Mammary epithelial cell (primary cell): ENCODE measurements around the gene CDR2.

Experiments used
- CTCF ChIP-seq, 2 donors: IDR thresholded peaks in 1 of 2; conservative IDR thresholded peaks in 1 of 2; 2 replicates each; pipeline ENCODE4 v1.5.1; 2011 to 2012; ENCODE audit warnings: inconsistent platforms in 2 of 2, low read length in 2 of 2, mild to moderate bottlenecking in 2 of 2, control low read depth in 1 of 2, low read depth in 1 of 2; ENCODE audit not compliant: insufficient read depth in 1 of 2; ENCODE audit errors: extremely low read depth in 1 of 2
- EZH2 ChIP-seq: IDR thresholded peaks from 2 replicates; pipeline ENCODE4 v1.6.1; 2012; ENCODE audit warnings: low read length, inconsistent platforms, borderline replicate concordance

GRCh38 chr16:22318690-22319358, 55.6 kb downstream of the CDR2 start:
- peak; percentile 71 to 79 for TF ChIP-seq CTCF (conservative IDR thresholded peaks at IDR 0.05 in 1 of 2, IDR thresholded peaks at IDR 0.05 in 1 of 2; ENCODE audit: extremely low read depth in 1 of 2, insufficient read depth in 1 of 2, low read depth in 1 of 2, low read length in 2 of 2)
- TF ChIP-seq EZH2 = no peak
